ENCODE results near the gene ANKIB1. TPM values are rescaled to one million over a fixed set of nuclear protein-coding genes. Genes with fewer than 3 reads are reported as not detected.

Gene ANKIB1
- total RNA-seq, 1 donor from 2014 or later = 50.1 TPM

DNA sequence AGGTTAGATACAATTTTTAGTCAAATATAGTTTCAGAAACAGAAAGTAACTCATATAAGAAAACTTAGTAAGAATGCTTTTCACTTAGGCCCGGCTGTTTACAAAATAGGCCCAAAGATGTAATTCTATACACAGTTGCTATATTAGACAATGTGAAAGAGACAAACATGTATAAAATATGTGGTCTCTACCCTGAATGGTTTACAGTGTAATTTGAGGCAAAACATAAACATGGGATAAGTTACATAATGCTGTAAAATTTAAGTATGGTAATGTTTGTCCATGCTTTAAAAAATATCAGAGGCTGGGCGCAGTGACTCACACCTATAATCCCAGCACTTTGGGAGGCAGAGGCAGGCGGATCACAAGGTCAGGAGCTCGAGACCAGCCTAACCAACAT is 18.8 kb upstream of the ANKIB1 start:
- H3K36me3 ChIP-seq = peaks cover 87% of the 10 kb centered on the region
- intact Hi-C loops (cut with DNase I) = no loop called here

DNA sequence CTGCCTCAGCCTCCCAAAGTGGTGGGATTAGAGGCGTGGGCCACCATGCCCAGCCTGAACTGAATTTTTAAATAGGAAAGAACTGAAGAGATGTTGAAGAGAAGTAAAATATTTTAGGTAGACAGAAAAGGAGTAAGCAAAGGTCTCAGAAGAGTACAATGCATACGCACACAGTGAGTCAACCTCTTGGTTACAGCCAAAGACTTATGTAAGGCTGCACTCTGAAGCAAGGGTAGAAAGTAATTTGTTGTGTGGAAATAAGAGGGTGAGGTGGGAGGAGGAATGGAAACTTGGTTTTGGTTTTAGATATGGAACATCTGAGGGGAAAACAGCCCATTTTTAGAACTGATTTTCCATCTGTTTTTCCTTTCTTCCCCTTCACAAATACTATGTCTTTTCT is 17.7 kb upstream of the ANKIB1 start:
- TF ChIP-seq, protein P1, sequence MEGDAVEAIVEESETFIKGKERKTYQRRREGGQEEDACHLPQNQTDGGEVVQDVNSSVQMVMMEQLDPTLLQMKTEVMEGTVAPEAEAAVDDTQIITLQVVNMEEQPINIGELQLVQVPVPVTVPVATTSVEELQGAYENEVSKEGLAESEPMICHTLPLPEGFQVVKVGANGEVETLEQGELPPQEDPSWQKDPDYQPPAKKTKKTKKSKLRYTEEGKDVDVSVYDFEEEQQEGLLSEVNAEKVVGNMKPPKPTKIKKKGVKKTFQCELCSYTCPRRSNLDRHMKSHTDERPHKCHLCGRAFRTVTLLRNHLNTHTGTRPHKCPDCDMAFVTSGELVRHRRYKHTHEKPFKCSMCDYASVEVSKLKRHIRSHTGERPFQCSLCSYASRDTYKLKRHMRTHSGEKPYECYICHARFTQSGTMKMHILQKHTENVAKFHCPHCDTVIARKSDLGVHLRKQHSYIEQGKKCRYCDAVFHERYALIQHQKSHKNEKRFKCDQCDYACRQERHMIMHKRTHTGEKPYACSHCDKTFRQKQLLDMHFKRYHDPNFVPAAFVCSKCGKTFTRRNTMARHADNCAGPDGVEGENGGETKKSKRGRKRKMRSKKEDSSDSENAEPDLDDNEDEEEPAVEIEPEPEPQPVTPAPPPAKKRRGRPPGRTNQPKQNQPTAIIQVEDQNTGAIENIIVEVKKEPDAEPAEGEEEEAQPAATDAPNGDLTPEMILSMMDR (IDR thresholded peaks at IDR 0.05) = no peak
- DNase-seq (no peak), ATAC-seq (no peak)
- intact Hi-C loops (cut with DNase I) = no loop called here
- Histone ChIP-seq H3K4me1 (no peaks in the 10 kb centered on the region), H3K36me3 (peaks cover 88% of the 10 kb centered on the region), H3K9me3 (peaks cover 5% of the 10 kb centered on the region), H3K27me3 (no peaks in the 10 kb centered on the region), H3K4me3 (no peak overlapping the region), H3K27ac (no peak overlapping the region)

More for the DNA sequence above, 18.8 kb upstream of the ANKIB1 start:
- TF ChIP-seq, protein P1 (IDR thresholded peaks at IDR 0.05) = no peak
- Histone ChIP-seq H3K4me1 (no peaks in the 10 kb centered on the region), H3K27me3 (no peaks in the 10 kb centered on the region), H3K27ac (no peak overlapping the region), H3K4me3 (no peak overlapping the region), H3K9me3 (peaks cover 5% of the 10 kb centered on the region)
- no peak for ATAC-seq
- no peak for DNase-seq

DNA sequence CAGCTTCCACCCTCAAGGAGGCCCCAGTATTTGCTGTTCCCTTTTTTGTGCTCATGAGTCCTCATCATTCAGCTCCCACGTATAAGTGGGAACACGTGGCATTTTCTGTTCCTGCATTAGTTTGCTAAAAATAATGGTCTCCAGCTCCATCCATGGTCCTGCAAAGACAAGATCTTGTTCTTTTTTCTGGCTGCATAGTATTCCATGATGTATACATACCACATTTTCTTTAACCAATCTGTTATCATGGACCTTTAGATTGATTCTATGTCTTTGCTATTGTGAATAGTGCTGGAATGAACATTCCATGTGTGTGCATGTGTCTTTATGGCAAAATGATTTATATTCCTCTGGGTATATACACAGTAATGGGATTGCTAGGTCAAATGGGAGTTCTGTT is 17.0 kb upstream of the ANKIB1 start:
- Histone ChIP-seq H3K9me3 (peaks cover 5% of the 10 kb centered on the region), H3K27me3 (no peaks in the 10 kb centered on the region), H3K36me3 (peaks cover 91% of the 10 kb centered on the region), H3K27ac (no peak overlapping the region), H3K4me1 (no peaks in the 10 kb centered on the region), H3K4me3 (no peak overlapping the region)
- intact Hi-C loops (cut with DNase I) = no loop called here
- DNase-seq (no peak), ATAC-seq (no peak)
- TF ChIP-seq, protein P1 (IDR thresholded peaks at IDR 0.05) = no peak

DNA sequence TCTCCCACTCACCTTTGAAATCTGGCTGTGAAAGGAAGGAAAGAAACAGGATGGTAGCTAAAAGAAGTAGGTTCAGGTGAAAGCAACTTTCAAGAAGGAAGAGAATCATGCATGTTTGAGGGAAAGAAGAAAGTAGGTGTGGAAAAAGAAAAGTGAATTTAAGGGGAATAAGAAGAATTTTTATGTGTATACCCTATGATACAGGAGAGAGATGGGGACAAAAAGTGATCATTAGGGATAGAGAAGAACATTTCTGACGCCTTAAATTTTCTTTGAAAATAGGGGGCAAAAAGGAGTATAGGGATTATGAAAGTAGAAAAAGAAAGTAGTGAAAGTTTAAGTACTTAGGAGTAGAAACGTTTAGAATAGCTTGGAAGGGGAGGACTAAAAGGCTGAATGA is 15.2 kb upstream of the ANKIB1 start:
- Histone ChIP-seq H3K4me1 (no peaks in the 10 kb centered on the region), H3K9me3 (peaks cover 5% of the 10 kb centered on the region), H3K36me3 (peaks cover 91% of the 10 kb centered on the region), H3K27me3 (no peaks in the 10 kb centered on the region), H3K4me3 (no peak overlapping the region), H3K27ac (no peak overlapping the region)
- no peak for ATAC-seq
- no peak for DNase-seq
- intact Hi-C loops (cut with DNase I) = no loop called here
- TF ChIP-seq, protein P1 (IDR thresholded peaks at IDR 0.05) = no peak

DNA sequence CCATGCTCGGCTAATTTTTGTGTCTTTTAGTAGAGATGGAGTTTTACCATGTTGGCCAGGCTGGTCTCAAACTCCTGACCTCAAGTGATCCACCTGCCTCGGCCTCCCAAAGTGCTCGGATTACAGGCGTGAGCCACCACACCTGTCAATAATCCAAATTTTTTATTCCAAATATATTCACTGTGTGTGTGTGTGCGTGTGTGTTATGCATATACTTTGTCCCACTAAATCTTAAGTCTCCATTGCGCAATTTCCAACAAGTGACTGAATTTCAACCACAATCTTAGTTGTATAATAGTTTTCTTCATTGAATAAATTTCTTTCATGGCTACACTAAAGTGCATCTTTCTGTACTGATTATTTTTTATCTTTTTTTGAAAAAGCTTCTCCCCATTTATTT is 2.8 kb upstream of the ANKIB1 start:
- Histone ChIP-seq H3K4me3 (no peak overlapping the region), H3K4me1 (peaks cover 28% of the 10 kb centered on the region), H3K36me3 (peaks cover 40% of the 10 kb centered on the region), H3K27ac (no peak overlapping the region), H3K27me3 (no peaks in the 10 kb centered on the region), H3K9me3 (no peaks in the 10 kb centered on the region)
- TF ChIP-seq, protein P1 (IDR thresholded peaks at IDR 0.05) = no peak
- intact Hi-C loops (cut with DNase I) = no loop called here
- DNase-seq (no peak), ATAC-seq (no peak)
